ENCODE measurements around the gene HSD3B1.

- no peak for TF ChIP-seq YY1 (IDR thresholded peaks at IDR 0.05; ENCODE audit: low read depth)
- TF ChIP-seq EP300 (IDR thresholded peaks at IDR 0.05; ENCODE audit: borderline replicate concordance) = no peak
- TF ChIP-seq ZBTB7A (IDR thresholded peaks at IDR 0.05; ENCODE audit: low read depth) = no peak
- TF ChIP-seq RAD21 (IDR thresholded peaks at IDR 0.05; ENCODE audit: low read depth) = no peak
- TF ChIP-seq USF1 (IDR thresholded peaks at IDR 0.05) = no peak
- no peak for TF ChIP-seq MAX (IDR thresholded peaks at IDR 0.05)
- TF ChIP-seq REST (IDR thresholded peaks at IDR 0.05; ENCODE audit: low read depth) = no peak
- no peak for TF ChIP-seq TAF1 (IDR thresholded peaks at IDR 0.05; ENCODE audit: low read depth)
- no peak for TF ChIP-seq NFIC (IDR thresholded peaks at IDR 0.05)
- no peak for TF ChIP-seq EGR1 (IDR thresholded peaks at IDR 0.05)
Observed at GRCh38 chr1:119467857-119468668, 38.9 kb upstream of the HSD3B1 start.

Measured in Ishikawa (cell line).